Stimulated activated CD4-positive, alpha-beta T cell treated with anti-CD3 and anti-CD28 coated beads, Interleukin-15, amount 100 ng/mL, for 48 hours (primary cell): ENCODE results near the gene ARAP1.

Experiments
- DNase-seq, 2 donors: peaks; one replicate each; pipeline ENCODE4 v3.0.0-alpha.2; 2020; ENCODE audit warnings: low read depth in 2 of 2

ARAP1 gene

GRCh38 chr11:72668629-72669347, 83.4 kb downstream of the ARAP1 start:
- DNase-seq: peak; percentile 61 to 67

DNA sequence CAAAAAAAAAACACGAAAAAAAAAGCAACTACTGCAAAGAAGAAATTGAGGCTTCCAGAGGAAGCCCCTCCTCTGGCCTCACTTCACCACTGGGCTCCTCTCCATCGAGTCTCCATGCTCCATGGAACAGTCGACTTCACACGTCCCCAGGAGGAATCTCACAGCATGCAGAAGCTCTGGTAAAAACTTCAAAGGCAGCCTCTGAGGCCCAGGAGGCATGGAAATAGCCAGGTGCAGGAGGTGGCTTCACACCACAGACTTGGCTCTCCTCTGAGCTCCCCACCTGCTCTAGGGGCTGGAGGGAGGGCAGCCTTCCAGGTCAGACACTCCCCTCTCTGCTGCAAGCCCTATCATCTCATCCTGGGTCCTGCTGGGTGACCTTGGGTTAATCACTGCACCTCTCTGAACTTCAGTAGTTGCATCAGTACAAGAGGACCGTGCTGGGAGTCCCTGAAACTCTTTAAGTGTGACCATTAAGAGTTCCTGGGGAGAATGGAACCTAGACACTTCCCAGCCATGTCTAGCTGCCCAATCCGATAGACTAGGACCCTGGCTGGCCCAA, 86.2 kb downstream of the ARAP1 start:
- no peak for DNase-seq

- no peak for DNase-seq
These were observed 90.2 kb downstream of the ARAP1 start for GRCh38 chr11:72662036-72662435.

DNA sequence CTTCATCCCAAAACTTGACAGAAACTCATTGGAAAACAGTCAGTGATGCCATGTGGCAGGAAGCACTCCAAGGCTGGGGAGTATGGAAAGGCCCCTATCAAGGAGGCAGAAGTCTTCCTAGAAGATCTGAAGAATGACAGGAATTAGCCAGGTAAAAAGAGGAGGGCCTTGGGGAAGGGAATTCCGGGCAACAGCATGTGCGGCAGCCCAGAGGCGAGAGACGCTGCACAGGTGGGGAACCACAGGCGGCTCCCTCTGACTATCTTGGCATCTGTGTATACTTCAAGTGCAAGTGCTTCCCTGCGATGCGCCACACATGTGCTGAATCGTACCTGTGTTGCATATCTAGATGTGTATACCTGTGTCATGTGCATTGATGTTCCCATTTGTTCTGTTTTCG, 90.7 kb downstream of the ARAP1 start:
- DNase-seq: no peak

GRCh38 chr11:72658989-72659640, 93.1 kb downstream of the ARAP1 start:
- DNase-seq: no peak

DNA sequence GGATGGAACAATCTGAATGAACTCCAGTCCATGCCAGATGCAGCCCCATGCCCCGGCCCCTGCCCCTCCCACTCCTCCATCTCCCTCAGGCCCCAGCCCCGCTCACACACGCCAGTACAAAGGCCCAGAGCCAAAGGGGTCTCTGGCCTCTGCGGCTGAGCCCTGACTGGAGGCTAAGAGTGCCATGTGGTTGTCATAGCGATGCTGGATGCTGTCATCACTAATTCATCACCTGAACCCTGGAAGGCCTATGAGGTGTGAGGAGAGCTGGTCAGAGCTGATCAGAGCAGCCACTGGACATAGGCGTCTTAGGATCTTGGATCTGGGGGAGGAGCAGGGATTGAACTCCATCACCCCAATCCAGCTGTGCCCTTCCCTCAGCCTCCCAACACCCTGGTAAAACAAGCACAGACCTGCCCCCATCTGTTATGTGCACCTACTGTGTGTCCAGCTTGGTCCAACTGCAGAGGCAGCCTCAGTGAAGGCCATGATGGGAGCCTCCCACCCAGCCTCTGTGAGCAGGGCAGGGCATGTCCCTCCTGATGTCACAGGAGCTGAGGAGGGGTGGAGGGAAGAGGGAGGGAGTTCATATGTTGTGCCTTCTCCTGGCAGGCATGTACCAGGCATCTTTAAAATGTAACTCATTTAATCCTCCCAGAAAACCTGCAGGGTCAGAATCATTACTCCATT, 94.7 kb downstream of the ARAP1 start:
- DNase-seq: no peak

DNA sequence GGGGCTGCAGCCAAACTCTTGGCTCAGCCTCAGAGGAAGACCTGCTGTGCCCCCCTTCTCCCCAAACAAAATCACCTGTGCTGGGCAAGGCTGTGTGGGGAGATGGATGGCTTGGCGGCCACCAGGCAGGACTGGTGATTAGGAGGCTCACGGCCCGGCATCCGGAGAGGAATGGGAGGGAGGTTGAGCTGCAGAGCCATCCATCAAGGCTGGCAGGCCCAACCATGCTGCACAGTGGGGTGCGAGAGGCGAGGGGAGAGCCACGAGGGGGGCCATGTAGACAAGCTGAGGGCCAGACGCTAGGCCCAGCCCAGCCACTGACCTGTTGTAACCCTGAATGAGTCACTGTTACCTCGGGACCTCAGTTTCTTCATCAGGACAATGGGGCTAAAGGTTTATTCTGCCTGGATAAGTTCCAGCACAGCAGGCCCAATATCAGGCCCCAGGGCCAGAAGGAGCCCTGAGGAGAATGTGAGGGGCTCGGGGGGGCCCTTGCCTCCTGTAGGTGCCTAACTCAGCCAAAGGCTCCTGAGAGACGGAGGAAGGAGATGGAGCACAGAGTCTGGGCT, 96.2 kb downstream of the ARAP1 start:
- no peak for DNase-seq

- DNase-seq: no peak
These were observed 97.2 kb downstream of the ARAP1 start for GRCh38 chr11:72655014-72655413.

DNA sequence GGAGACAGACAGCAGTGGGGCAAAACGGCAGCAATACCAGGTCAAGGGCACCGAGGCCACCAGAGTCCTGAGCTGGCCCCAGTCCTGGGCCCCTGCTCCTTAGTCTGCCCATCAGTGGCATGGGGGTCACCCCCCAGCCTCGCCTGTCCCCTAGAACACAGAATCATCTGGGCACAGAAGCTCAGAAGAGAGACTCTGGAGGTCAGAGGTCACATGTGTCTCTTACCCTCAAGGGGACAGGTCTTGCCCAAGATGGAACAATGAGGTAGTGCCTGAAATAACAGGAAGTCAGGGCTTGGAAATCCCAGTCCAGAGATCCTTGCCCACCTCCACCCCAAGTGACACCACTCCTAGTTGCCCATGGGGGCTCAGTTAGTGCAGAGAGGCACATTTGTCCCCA, 98.6 kb downstream of the ARAP1 start:
- no peak for DNase-seq

DNA sequence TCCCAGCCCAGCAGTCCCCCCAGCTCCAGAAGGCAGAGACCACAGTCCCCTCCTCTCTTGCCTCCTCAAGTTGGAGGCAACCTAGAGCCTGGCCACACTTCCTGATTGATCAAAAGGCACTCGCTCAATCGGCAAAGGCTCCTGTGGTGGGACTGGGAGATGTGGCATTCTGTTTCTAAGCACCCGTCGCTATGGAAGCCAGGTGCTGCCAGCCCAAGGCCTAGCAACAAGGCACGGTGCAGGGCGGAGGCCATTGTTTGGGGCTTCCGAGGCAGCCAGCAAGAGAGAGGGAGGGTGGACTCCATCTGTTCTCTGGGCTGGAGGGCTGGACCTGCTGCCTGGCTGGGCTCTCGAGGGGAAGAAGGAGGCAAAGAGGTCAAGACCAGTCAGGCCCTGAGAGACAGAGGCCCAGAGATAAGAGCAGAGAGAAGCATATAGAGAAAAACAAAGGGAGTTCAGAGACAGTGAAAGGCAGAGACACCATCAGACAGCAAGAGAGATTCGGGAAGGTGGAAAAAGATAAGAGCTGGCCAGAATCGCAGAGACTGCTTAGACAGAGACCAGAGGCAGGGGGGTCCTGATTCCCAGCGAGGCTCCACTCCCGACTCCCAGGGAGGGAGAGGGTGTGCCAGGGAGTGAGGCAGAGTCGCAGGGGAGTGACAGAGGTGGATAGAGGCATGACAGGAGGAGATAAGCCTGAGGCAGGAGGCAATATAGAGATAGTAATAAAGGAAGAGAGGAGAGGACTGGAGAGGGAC, 99.2 kb downstream of the ARAP1 start:
- DNase-seq: no peak

GRCh38 chr11:72652133-72652532, 100.1 kb downstream of the ARAP1 start:
- DNase-seq: no peak

- DNase-seq: no peak
These were observed 102.8 kb downstream of the ARAP1 start for GRCh38 chr11:72649215-72649976.

DNA sequence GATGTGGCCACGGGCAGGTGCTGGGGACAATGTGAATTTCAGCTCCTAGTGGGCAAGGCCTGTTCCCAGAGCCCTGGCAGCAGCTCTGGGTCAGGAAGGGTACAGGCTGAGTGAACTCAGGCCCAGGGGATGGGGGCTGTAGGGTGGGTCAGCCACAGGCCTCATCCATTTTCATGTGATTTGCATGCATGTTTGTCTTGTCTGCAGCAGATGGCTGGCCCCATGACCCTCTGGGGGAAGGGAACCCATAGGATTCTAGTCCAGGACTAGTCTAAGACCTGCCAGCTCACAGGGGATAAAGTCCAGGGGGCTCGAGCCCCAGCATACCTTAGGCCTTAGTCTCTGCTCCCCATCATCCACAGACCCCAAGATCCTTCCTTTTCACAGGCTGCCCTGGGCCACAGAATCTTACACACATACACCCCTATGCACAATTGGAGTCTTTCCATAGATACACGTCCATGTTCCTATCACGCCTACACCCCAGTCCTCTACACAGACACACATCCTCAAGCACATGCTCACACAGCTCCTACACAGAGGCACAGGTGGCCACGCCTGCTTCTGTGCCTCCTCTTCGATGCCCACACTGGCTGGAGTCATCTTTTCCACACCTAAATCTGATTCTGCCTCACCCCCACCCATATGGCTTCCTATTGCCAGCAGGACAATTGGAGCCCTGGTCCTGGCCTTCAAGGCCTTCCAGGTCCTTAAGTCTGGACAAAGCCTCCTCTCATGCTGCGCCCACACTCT, 103.6 kb downstream of the ARAP1 start:
- no peak for DNase-seq

- no peak for DNase-seq
These were observed 104.3 kb downstream of the ARAP1 start for GRCh38 chr11:72647882-72648281.

GRCh38 chr11:72646472-72646871, 105.7 kb downstream of the ARAP1 start:
- no peak for DNase-seq

DNA sequence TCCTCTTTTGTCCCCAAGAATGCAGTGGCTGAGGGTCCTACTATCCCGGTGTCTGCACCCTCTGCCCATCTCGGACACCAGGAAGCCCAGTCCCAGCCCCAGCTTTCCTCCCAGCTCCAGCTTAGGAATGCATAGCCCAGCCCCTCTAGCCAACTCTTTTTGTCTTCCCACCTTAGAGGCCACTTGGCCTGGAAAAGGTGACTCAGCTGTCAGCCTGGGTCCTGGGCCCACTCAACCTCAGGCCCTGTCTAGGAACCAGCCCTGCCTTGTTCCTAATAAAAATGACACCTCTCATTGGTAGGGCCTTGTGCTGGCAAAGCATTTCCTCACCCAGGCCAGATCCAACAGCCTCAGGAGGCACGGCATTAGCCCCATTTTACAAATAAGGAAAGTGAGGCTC, 106.2 kb downstream of the ARAP1 start:
- no peak for DNase-seq

DNA sequence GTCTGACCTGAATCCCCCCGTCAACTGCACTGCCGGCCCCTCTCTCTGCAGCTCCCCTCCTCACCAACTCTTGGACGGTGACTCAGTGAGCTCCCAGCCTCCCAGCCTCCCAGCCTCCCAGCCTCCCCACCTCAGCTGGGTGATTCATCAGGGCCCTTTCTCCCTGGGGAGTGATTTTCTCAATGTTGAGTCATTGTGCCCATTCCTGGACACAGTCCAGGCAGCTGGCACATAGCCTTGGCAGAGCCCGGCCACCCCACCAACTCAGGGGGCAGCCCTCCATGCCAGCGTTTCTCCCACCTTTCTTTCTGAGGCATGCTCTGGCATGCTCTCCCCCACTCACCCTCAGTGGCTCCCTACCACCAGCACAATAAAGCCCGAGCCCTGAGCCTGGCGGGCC, 108.7 kb downstream of the ARAP1 start:
- DNase-seq: no peak

DNA sequence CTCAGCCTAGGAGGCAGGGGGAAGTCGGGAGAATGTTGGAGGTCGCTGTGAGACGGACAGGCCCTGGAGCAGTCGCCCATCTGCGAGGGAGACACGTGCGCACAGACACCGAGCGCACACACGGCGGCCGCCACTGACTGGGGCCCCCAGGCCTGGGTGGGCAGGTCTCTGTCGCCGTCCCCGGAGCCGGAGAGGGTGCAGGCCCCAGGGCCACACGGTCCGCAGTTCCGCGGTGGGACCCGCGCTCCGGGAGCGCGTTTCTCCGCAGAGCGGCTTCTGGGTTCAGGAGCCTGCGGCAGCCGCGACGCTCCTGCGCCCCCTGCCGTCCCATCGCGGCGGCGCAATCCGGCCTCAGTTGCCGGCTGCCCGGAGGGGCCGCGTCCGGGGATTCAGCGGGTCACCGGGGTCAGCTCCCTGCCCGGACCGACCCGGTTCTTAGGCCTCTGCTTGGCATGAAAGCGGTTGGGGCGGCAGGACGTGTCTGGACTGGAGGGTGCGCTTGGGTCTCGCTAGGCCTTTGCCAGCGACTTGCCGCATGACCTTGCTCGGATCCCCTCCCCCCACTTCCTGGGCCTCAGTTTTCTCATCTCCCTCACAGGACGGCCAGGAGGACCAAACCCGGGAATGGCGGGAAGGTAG, 109.2 kb downstream of the ARAP1 start:
- peak; percentile 9 to 47 for DNase-seq

GRCh38 chr11:72642043-72642883, 109.9 kb downstream of the ARAP1 start:
- no peak for DNase-seq
